Activated CD8-positive, alpha-beta memory T cell treated with anti-CD3 and anti-CD28 coated beads, Interleukin-2, amount 10 ng/mL, durations not matched to agents 7 days and 5 days (primary cell): ENCODE results near the gene PARP8. TPM values are rescaled to one million over a fixed set of nuclear protein-coding genes. Genes with fewer than 3 reads are reported as not detected.
"Not testable (repeated sequence)": the region's sequence is repeated elsewhere in the genome, so short reads cannot be mapped to it uniquely, and the experiment has no call there.

Source experiments
- ATAC-seq: fragments of 150-1000 bp; cut with Tn5 transposase; one replicate; pipeline ENCODE4 v1.10.0; 2021; ENCODE audit warnings: moderate library complexity
- CTCF ChIA-PET: fragments of 350-600 bp; sonication (Branson Sonifier 250); formaldehyde crosslinking; loops from one replicate; lab custom pipeline; 2021; ENCODE audit warnings: antibody characterized with exemption; lab: Charles Lee
- DNase-seq: peaks from one replicate; pipeline ENCODE4 v3.0.0-alpha.2; 2020
- H3K27ac Mint-ChIP-seq: one replicate; pipeline ENCODE4 v1.8.0; 2021; ENCODE audit warnings: mild to moderate bottlenecking, mixed read lengths
- H3K27me3 Mint-ChIP-seq: one replicate; pipeline ENCODE4 v1.8.0; 2021; ENCODE audit warnings: mixed read lengths
- H3K36me3 Mint-ChIP-seq: one replicate; pipeline ENCODE4 v1.8.0; 2021; ENCODE audit warnings: mild to moderate bottlenecking, mixed read lengths
- H3K4me1 Mint-ChIP-seq: one replicate; pipeline ENCODE4 v1.8.0; 2021; ENCODE audit warnings: mixed read lengths
- H3K4me3 Mint-ChIP-seq: one replicate; pipeline ENCODE4 v1.8.0; 2021; ENCODE audit warnings: mild to moderate bottlenecking, moderate library complexity, mixed read lengths
- H3K9me3 Mint-ChIP-seq: one replicate; pipeline ENCODE4 v1.8.0; 2022; ENCODE audit warnings: low read depth, mixed read lengths
- total RNA-seq, 2 experiments: library from RNA; stranded (reverse); gene quantifications; one replicate each; pipeline ENCODE4 v1.2.3, GENCODE V29; 2021

Gene PARP8
- total RNA-seq, 2 experiments from 2014 or later = 79.8 to 128 TPM

GRCh38 chr5:50770441-50770840, 104.0 kb downstream of the PARP8 start:
- Mint-ChIP-seq H3K4me1 (peaks cover 21% of the 10 kb centered on the region), H3K27ac (no peak overlapping the region)
- no peak for ATAC-seq

DNA sequence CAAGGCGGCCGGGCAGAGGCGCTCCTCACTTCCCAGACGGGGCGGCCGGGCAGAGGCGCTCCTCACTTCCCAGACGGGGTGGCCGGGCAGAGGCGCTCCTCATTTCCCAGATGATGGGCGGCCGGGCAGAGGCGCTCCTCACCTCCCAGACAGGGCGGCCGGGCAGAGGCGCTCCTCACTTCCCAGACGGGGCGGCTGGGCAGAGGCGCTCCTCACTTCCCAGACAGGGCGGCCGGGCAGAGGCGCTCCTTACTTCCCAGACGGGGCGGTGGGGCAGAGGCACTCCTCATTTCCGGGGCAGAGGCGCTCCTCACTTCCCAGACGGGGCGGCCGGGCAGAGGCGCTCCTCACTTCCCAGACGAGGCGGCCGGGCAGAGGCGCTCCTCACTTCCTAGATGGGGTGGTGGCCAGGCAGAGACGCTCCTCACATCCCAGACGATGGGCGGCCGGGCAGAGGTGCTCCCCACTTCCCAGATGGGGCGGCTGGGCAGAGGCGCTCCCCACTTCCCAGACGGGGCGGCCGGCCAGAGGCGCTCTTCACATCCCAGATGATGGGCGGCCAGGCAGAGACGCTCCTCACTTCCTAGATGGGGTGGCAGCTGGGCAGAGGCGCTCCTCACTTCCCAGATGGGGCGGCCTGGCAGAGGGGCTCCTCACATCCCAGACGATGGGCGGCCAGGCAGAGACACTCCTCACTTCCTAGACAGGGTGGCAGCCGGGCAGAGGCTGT, 108.2 kb downstream of the PARP8 start:
- H3K4me3 Mint-ChIP-seq, H3K27me3 Mint-ChIP-seq, DNase-seq, ATAC-seq, CTCF ChIA-PET, H3K27ac Mint-ChIP-seq, H3K4me1 Mint-ChIP-seq: not testable (repeated sequence)
- Mint-ChIP-seq H3K9me3 (peaks cover 12% of the 10 kb centered on the region), H3K36me3 (peaks cover 66% of the 10 kb centered on the region)

More at GRCh38 chr5:50770441-50770840, 104.0 kb downstream of the PARP8 start:
- Mint-ChIP-seq H3K9me3 (peaks cover 12% of the 10 kb centered on the region), H3K27me3 (no peaks in the 10 kb centered on the region), H3K36me3 (peaks cover 69% of the 10 kb centered on the region), H3K4me3 (no peak overlapping the region)
- no peak for DNase-seq
- CTCF ChIA-PET = no interaction called here

DNA sequence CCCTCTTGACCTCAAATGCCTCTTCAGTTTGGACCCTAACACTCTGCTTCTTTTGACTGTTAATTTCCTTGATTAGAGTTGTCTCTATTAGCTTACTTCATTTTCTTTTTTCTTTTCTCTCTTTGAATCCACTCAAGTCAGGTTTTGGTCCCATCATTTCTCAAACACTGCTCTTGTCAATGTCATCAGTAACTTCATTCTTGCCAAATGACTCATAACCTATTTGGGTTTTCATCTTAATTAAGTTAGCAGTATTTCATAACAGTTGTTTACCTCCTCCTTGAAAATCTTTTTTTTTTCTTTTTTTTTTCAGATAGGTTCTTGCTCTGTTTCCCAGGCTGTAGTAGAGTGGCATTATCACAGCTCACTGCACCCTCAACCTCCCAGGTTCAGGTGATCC, 119.6 kb downstream of the PARP8 start:
- H3K27ac Mint-ChIP-seq = no peak overlapping the region
- peaks cover 10% of the 10 kb centered on the region for H3K4me1 Mint-ChIP-seq
- ATAC-seq = no peak
- H3K27me3 Mint-ChIP-seq = no peaks in the 10 kb centered on the region
- no peak for DNase-seq
- H3K4me3 Mint-ChIP-seq = no peak overlapping the region
- H3K9me3 Mint-ChIP-seq = peaks cover 4% of the 10 kb centered on the region
- CTCF ChIA-PET = interaction anchor here (0.6 kb wide), 1 partner anchor 345 kb away, joined by 3 read pairs; no protein-coding TSS in a partner anchor
- peaks cover 58% of the 10 kb centered on the region for H3K36me3 Mint-ChIP-seq

DNA sequence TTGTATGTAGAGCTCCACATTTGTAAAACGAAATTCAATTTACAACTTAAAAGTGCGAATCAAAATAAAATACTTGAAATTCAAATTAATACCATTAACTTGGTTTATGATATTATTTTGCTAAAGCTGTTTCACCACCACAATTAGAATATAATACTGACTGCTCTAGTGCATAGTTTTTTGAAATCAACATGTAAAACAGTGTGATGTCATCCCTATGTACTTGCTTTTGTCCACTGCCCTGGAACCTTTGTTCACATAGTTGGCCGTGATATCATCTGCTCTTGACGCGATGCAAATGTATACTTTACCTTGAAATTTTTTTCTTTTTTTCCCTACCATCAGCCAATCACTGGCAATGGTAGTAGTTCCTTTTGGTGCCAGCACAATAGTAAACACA, 125.4 kb downstream of the PARP8 start:
- ATAC-seq (no peak), DNase-seq (no peak)
- H3K4me3 Mint-ChIP-seq = no peak overlapping the region
- no peaks in the 10 kb centered on the region for H3K9me3 Mint-ChIP-seq
- CTCF ChIA-PET = no interaction called here
- no peaks in the 10 kb centered on the region for H3K27me3 Mint-ChIP-seq
- peaks cover 63% of the 10 kb centered on the region for H3K36me3 Mint-ChIP-seq
- H3K4me1 Mint-ChIP-seq = peaks cover 3% of the 10 kb centered on the region
- no peak overlapping the region for H3K27ac Mint-ChIP-seq

DNA sequence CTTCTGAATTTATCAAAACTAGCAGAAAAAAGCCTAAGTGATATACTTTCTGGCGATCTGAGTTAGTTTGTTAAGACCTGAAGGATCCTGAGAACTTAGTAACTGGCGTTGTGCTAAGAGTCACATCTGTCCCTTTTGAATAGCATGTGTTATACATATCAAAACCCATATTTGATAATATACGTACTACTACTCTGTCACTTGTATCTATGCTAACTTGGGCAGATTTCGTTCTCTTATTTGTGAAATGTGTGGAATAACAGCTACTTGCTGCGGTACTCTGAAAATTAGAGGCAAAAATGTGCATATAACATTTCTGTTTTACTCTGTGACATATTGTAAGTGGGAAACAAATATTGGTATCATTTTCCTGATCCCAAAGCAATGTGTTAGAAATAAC, 126.4 kb downstream of the PARP8 start:
- Mint-ChIP-seq H3K9me3 (no peaks in the 10 kb centered on the region), H3K4me1 (no peaks in the 10 kb centered on the region), H3K27me3 (no peaks in the 10 kb centered on the region), H3K36me3 (peaks cover 63% of the 10 kb centered on the region), H3K27ac (no peak overlapping the region), H3K4me3 (no peak overlapping the region)
- no peak for DNase-seq
- no peak for ATAC-seq
- CTCF ChIA-PET = no interaction called here

- Mint-ChIP-seq H3K36me3 (peaks cover 68% of the 10 kb centered on the region), H3K27ac (no peak overlapping the region), H3K4me1 (no peaks in the 10 kb centered on the region), H3K9me3 (no peaks in the 10 kb centered on the region), H3K27me3 (no peaks in the 10 kb centered on the region), H3K4me3 (no peak overlapping the region)
- DNase-seq = no peak
- CTCF ChIA-PET = interaction anchor here (1.1 kb wide), 1 partner anchor 10 kb away, joined by 3 read pairs; no protein-coding TSS in a partner anchor
- ATAC-seq = no peak
Measured at GRCh38 chr5:50794812-50795211, 128.4 kb downstream of the PARP8 start.

DNA sequence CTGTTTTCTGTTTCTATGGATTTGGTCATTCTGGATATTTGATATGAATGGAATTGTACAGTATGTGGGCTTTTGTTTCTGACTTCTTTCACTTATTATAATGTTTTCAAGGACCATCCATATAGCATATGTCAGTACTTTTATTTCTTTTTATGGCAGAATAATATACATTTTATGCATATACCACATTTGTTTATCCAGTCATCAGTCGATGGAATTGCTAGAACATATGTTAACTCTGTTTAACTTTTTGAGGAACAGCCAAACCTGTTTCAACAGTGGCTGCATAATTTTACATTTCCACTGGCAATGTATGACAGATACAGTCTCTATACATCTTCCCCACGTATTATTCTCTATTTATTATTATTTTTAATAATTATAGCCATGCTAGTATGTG, 131.6 kb downstream of the PARP8 start:
- H3K4me3 Mint-ChIP-seq = no peak overlapping the region
- peaks cover 64% of the 10 kb centered on the region for H3K36me3 Mint-ChIP-seq
- peaks cover 9% of the 10 kb centered on the region for H3K9me3 Mint-ChIP-seq
- H3K27ac Mint-ChIP-seq = no peak overlapping the region
- CTCF ChIA-PET = no interaction called here
- no peak for ATAC-seq
- DNase-seq = no peak
- peaks cover 2% of the 10 kb centered on the region for H3K4me1 Mint-ChIP-seq
- no peaks in the 10 kb centered on the region for H3K27me3 Mint-ChIP-seq

DNA sequence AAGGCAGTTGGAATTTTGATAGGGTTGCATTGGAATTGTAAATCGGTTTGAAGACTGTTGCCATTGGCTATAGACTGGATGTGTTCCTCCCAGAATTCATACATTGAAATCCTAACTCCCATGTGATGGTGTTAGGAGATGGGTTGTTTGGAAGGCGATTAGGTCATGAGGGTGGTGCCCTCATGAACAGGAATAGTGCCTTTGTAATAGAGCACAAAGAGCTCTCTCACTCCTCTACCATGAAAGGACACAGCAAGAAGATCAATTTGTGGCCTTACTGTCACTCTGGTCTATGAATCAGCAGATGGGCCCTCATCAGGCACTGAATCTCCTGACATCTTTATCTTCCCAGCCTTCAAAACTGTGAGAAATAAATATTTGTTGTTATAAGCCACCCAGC, 133.2 kb downstream of the PARP8 start:
- Mint-ChIP-seq H3K27ac (no peak overlapping the region), H3K27me3 (no peaks in the 10 kb centered on the region), H3K36me3 (peaks cover 72% of the 10 kb centered on the region), H3K9me3 (peaks cover 16% of the 10 kb centered on the region), H3K4me3 (no peak overlapping the region), H3K4me1 (peaks cover 2% of the 10 kb centered on the region)
- CTCF ChIA-PET = no interaction called here
- DNase-seq = no peak
- no peak for ATAC-seq

GRCh38 chr5:50800410-50800809, 134.0 kb downstream of the PARP8 start:
- CTCF ChIA-PET = interaction anchor here (0.5 kb wide), 1 partner anchor 418 kb away, joined by 4 read pairs; no protein-coding TSS in a partner anchor
- no peak for DNase-seq
- ATAC-seq = no peak
- Mint-ChIP-seq H3K27ac (no peak overlapping the region), H3K4me3 (no peak overlapping the region), H3K4me1 (peaks cover 2% of the 10 kb centered on the region), H3K36me3 (peaks cover 69% of the 10 kb centered on the region), H3K27me3 (no peaks in the 10 kb centered on the region), H3K9me3 (peaks cover 16% of the 10 kb centered on the region)

- DNase-seq = no peak
- Mint-ChIP-seq H3K4me1 (peaks cover 2% of the 10 kb centered on the region), H3K27me3 (no peaks in the 10 kb centered on the region), H3K36me3 (peaks cover 76% of the 10 kb centered on the region), H3K4me3 (no peak overlapping the region), H3K27ac (no peak overlapping the region), H3K9me3 (peaks cover 15% of the 10 kb centered on the region)
- ATAC-seq = no peak
- CTCF ChIA-PET = no interaction called here
Measured at GRCh38 chr5:50807661-50808060, 141.2 kb downstream of the PARP8 start.

DNA sequence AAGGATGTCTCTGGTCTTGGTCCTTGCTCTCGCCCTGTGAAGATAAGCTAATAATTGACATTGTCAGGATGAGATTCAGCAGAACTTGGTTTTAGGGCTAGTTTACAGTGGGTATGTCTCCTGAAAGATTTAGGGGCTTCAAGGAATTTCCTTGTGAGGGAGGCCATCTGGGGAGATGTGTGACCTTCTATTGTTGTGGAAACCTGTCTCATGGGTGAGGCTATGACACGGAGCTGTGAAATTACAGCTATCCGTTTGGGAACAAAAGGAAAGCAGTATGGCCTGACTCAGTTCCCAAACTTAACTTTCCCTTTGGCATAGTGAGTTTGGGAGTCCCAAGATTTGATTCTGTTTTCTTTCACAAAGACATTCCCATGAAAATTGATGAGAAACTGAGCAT, 142.0 kb downstream of the PARP8 start:
- Mint-ChIP-seq H3K36me3 (peaks cover 72% of the 10 kb centered on the region), H3K9me3 (peaks cover 8% of the 10 kb centered on the region), H3K27ac (no peak overlapping the region), H3K4me1 (peaks cover 2% of the 10 kb centered on the region), H3K4me3 (no peak overlapping the region), H3K27me3 (no peaks in the 10 kb centered on the region)
- CTCF ChIA-PET = no interaction called here
- no peak for ATAC-seq
- no peak for DNase-seq

DNA sequence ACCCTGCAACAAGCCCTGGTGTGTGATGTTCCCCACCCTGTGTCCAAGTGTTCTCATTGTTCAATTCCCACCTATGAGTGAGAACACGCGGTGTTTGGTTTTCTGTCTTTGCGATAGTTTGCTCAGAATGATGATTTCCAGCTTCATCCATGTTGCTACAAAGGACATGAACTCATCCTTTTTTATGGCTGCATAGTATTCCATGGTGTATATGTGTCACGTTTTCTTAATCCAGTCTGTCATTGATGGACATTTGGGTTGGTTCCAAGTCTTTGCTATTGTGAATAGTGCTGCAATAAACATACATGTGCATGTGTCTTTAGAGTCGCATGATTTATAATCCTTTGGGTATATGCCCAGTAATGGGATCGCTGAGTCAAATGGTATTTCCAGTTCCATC, 145.3 kb downstream of the PARP8 start:
- CTCF ChIA-PET, H3K9me3 Mint-ChIP-seq, ATAC-seq, H3K27ac Mint-ChIP-seq, H3K4me1 Mint-ChIP-seq, H3K4me3 Mint-ChIP-seq, DNase-seq, H3K27me3 Mint-ChIP-seq: not testable (repeated sequence)
- peaks cover 55% of the 10 kb centered on the region for H3K36me3 Mint-ChIP-seq

- CTCF ChIA-PET = no interaction called here
- H3K36me3 Mint-ChIP-seq = peaks cover 43% of the 10 kb centered on the region
- H3K27me3 Mint-ChIP-seq = no peaks in the 10 kb centered on the region
- ATAC-seq (no peak), DNase-seq (no peak)
- H3K4me1 Mint-ChIP-seq = no peaks in the 10 kb centered on the region
- peaks cover 4% of the 10 kb centered on the region for H3K9me3 Mint-ChIP-seq
- H3K4me3 Mint-ChIP-seq = no peak overlapping the region
- no peak overlapping the region for H3K27ac Mint-ChIP-seq
Measured at GRCh38 chr5:50813691-50814090, 147.3 kb downstream of the PARP8 start.

GRCh38 chr5:50814556-50814955, 148.1 kb downstream of the PARP8 start:
- no peak overlapping the region for H3K4me3 Mint-ChIP-seq
- no peaks in the 10 kb centered on the region for H3K4me1 Mint-ChIP-seq
- ATAC-seq = no peak
- DNase-seq = no peak
- CTCF ChIA-PET = interaction anchor here (0.7 kb wide), 1 partner anchor 18 kb away, joined by 3 read pairs; no protein-coding TSS in a partner anchor
- H3K27ac Mint-ChIP-seq = no peak overlapping the region
- H3K36me3 Mint-ChIP-seq = peaks cover 44% of the 10 kb centered on the region
- H3K9me3 Mint-ChIP-seq = peaks cover 4% of the 10 kb centered on the region
- H3K27me3 Mint-ChIP-seq = no peaks in the 10 kb centered on the region
